Colonic mucosa (tissue), 4 donors: Measurements from ENCODE around the gene KCNN3. TPM values are rescaled to one million over a fixed set of nuclear protein-coding genes. Genes with fewer than 3 reads are reported as not detected.

ENCODE experiments used
- DNase-seq: peaks from one replicate; pipeline ENCODE4 v3.0.0-alpha.2; 2020
- H3K27ac ChIP-seq: fragments of 200-600 bp; one replicate; pipeline ENCODE4 v1.8.0; 2021
- H3K27me3 ChIP-seq: fragments of 200-600 bp; one replicate; pipeline ENCODE4 v1.8.0; 2021
- H3K36me3 ChIP-seq: fragments of 200-600 bp; one replicate; pipeline ENCODE4 v1.8.0; 2021
- H3K4me1 ChIP-seq: fragments of 200-600 bp; one replicate; pipeline ENCODE4 v1.8.0; 2021; ENCODE audit warnings: mild to moderate bottlenecking
- H3K4me3 ChIP-seq: fragments of 200-600 bp; one replicate; pipeline ENCODE4 v1.8.0; 2021
- H3K9ac ChIP-seq, 2 donors: one replicate each; pipeline ENCODE4 v1.7.0; 2013; ENCODE audit warnings: control low read depth in 2 of 2, low read depth in 2 of 2, low read length in 2 of 2
- H3K9me3 ChIP-seq: fragments of 200-600 bp; one replicate; pipeline ENCODE4 v1.8.0; 2021
- CTCF ChIP-seq: fragments of 200-600 bp; IDR thresholded peaks from one replicate; pipeline ENCODE4 v1.8.0; 2022; ENCODE audit warnings: antibody characterized with exemption, mild to moderate bottlenecking
- intact Hi-C: fragments of 100-400 bp; cut with DNase I; formaldehyde crosslinking; loops from one replicate; pipeline ENCODE4 v1.14.1; 2022
- total RNA-seq, 2 donors: library from RNA; stranded (reverse); fragmentation: NEBNext Ultra II Directional in 1 of 2; extraction: Animal tissue kit (Norgen Biotek cat#: 25700) in 1 of 2; gene quantifications; one replicate each; pipeline ENCODE4 v1.2.1, GENCODE V29; 2021
- donor health status: healthy.
- donor health status: DM: no; HTN: no; CAD: no.
- donor health status: DM: no; HTN: no; CAD: no.

Gene KCNN3
- total RNA-seq, 2 donors from 2014 or later = 0.99 to 2.5 TPM

- Histone ChIP-seq H3K9me3 (no peaks in the 10 kb centered on the region), H3K36me3 (no peaks in the 10 kb centered on the region), H3K9ac (no peak overlapping the region), H3K27ac (no peak overlapping the region), H3K4me1 (no peaks in the 10 kb centered on the region), H3K4me3 (no peak overlapping the region), H3K27me3 (peaks cover 20% of the 10 kb centered on the region)
- DNase-seq = no peak
- TF ChIP-seq CTCF = no peak
- intact Hi-C loops = loop anchor here (5.0 kb wide), 1 partner anchor 277 kb away; no protein-coding TSS in a partner anchor
Observed at GRCh38 chr1:154759196-154759595, 110.9 kb downstream of the KCNN3 start.

GRCh38 chr1:154758346-154758745 is 111.7 kb downstream of the KCNN3 start:
- no peak overlapping the region for H3K9ac ChIP-seq
- no peaks in the 10 kb centered on the region for H3K4me1 ChIP-seq
- H3K36me3 ChIP-seq = no peaks in the 10 kb centered on the region
- intact Hi-C loops = loop anchor here (5.0 kb wide), 1 partner anchor 276 kb away; no protein-coding TSS in a partner anchor
- no peak for TF ChIP-seq CTCF
- H3K27ac ChIP-seq = no peak overlapping the region
- H3K27me3 ChIP-seq = peaks cover 20% of the 10 kb centered on the region
- H3K4me3 ChIP-seq = no peak overlapping the region
- DNase-seq = no peak
- H3K9me3 ChIP-seq = no peaks in the 10 kb centered on the region

- H3K27me3 ChIP-seq = peaks cover 20% of the 10 kb centered on the region
- no peaks in the 10 kb centered on the region for H3K9me3 ChIP-seq
- no peak overlapping the region for H3K27ac ChIP-seq
- intact Hi-C loops = loop anchor here (5.0 kb wide), 1 partner anchor 275 kb away; no protein-coding TSS in a partner anchor
- TF ChIP-seq CTCF = no peak
- no peak for DNase-seq
- H3K36me3 ChIP-seq = no peaks in the 10 kb centered on the region
- no peak overlapping the region for H3K4me3 ChIP-seq
- no peaks in the 10 kb centered on the region for H3K4me1 ChIP-seq
- H3K9ac ChIP-seq = no peak overlapping the region
Observed at GRCh38 chr1:154756793-154757548, 113.1 kb downstream of the KCNN3 start.

- Histone ChIP-seq H3K4me1 (no peaks in the 10 kb centered on the region), H3K4me3 (no peak overlapping the region), H3K9me3 (no peaks in the 10 kb centered on the region), H3K27ac (no peak overlapping the region), H3K27me3 (peaks cover 12% of the 10 kb centered on the region), H3K9ac (no peak overlapping the region), H3K36me3 (no peaks in the 10 kb centered on the region)
- intact Hi-C loops = loop anchor here (5.0 kb wide), 1 partner anchor 274 kb away; no protein-coding TSS in a partner anchor
- no peak for TF ChIP-seq CTCF
- DNase-seq = no peak
Observed at GRCh38 chr1:154755858-154756730, 114.0 kb downstream of the KCNN3 start.

- Histone ChIP-seq H3K27me3 (no peaks in the 10 kb centered on the region), H3K9ac (no peak overlapping the region), H3K36me3 (no peaks in the 10 kb centered on the region), H3K4me1 (no peaks in the 10 kb centered on the region), H3K9me3 (no peaks in the 10 kb centered on the region), H3K27ac (no peak overlapping the region), H3K4me3 (no peak overlapping the region)
- intact Hi-C loops = no loop called here
- no peak for DNase-seq
- no peak for TF ChIP-seq CTCF
Observed at GRCh38 chr1:154753426-154753825, 116.7 kb downstream of the KCNN3 start.
